NB4 (cell line): ENCODE data around the gene LRRC2.
"Not testable (repeated sequence)": the region's sequence is repeated elsewhere in the genome, so short reads cannot be mapped to it uniquely, and the experiment has no call there.

Experiments
- DNase-seq: peaks from one replicate; pipeline ENCODE4 v3.0.0; 2010; ENCODE audit warnings: low read depth
- H3K4me3 ChIP-seq: one replicate; pipeline ENCODE4 v1.5.1; 2011; ENCODE audit warnings: mild to moderate bottlenecking, low read depth, low read length, moderate library complexity
- CTCF ChIP-seq: IDR thresholded peaks from one replicate; pipeline ENCODE4 v1.5.1; 2012; ENCODE audit warnings: low read depth, low read length
- MAX ChIP-seq: IDR thresholded peaks from 2 replicates; pipeline ENCODE4 v1.6.1; 2011; ENCODE audit warnings: low read depth, low read length
- MYC ChIP-seq: IDR thresholded peaks from 2 replicates; pipeline ENCODE4 v1.6.1; 2011; ENCODE audit warnings: low read depth, low read length
- POLR2A ChIP-seq: IDR thresholded peaks from 2 replicates; pipeline ENCODE4 v1.6.1; 2011; ENCODE audit warnings: mild to moderate bottlenecking; ENCODE audit not compliant: insufficient read length; ENCODE audit errors: extremely low read depth

LRRC2 gene

GRCh38 chr3:46496746-46497555 lies 69.2 kb downstream of the LRRC2 start:
- H3K4me3 ChIP-seq, result no peak overlapping the region
- TF ChIP-seq MAX (no peak), CTCF (peak; percentile 37)
- DNase-seq, result peak; percentile 62

GRCh38 chr3:46495901-46496456 lies 70.1 kb downstream of the LRRC2 start:
- no peak overlapping the region for H3K4me3 ChIP-seq
- TF ChIP-seq MYC, result no peak
- TF ChIP-seq CTCF, result no peak
- no peak for TF ChIP-seq MAX
- TF ChIP-seq POLR2A, result no peak
- DNase-seq, result peak; percentile 70

GRCh38 chr3:46494491-46494890 lies 71.6 kb downstream of the LRRC2 start:
- not testable (repeated sequence) for H3K4me3 ChIP-seq

GRCh38 chr3:46492890-46493547 lies 73.1 kb downstream of the LRRC2 start:
- DNase-seq, result no peak
- H3K4me3 ChIP-seq, result no peak overlapping the region
- TF ChIP-seq CTCF (no peak), MYC (no peak), POLR2A (no peak), MAX (no peak)

More at GRCh38 chr3:46494491-46494890, 71.6 kb downstream of the LRRC2 start:
- not testable (repeated sequence) for DNase-seq

- peak overlapping the region; percentile 26 for H3K4me3 ChIP-seq
- no peak for TF ChIP-seq CTCF
- no peak for TF ChIP-seq POLR2A
- TF ChIP-seq MYC, result no peak
- no peak for TF ChIP-seq MAX
- DNase-seq, result peak; percentile 86
Observed at GRCh38 chr3:46491089-46492070, 74.7 kb downstream of the LRRC2 start.
